ENCODE measurements around the gene ACY1. TPM values are rescaled to one million over a fixed set of nuclear protein-coding genes. Genes with fewer than 3 reads are reported as not detected.

ACY1 gene
- total RNA-seq, 4 donors from 2014 or later: 165 to 426 (median 250) TPM

DNA sequence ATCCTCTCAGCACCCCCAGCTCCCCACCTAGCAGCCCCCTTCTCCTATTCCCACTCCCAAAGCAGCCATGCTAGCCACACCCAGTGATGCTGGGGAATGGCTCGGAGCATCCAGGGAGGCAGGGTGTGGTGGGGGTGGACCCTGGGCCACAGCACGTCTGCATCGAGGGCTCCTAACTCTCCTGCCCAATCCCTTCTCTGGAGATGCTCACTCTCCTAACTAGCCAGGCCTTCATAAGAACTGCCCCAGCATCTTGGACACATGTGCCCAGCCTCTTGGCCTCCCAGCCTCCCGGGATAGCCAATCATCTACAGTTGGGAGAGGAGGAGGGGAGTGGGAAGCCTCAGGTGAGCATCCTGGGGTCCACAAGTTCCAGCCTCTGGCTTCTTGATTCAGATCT lies 18.8 kb upstream of the ACY1 start:
- in situ Hi-C loops (cut with MboI; ENCODE audit: low pct_ligation_motif_present in 1 of 4, low pct_unique_long_range_greater_than_20kb in 1 of 4, low sequenced_read_pairs in 3 of 4) (no loop called here), intact Hi-C loops (cut with DNase I; ENCODE audit: low total_unique reads) (no loop called here)
- no peak overlapping the region for H3K4me3 ChIP-seq
- WGBS, 2 donors (ENCODE audit: low coverage in 1 of 2): 80% methylated on average over 4 of the region's 4 CpGs; no CpG with 5 or more reads in 1 of the 2 donors
- TF ChIP-seq POLR2A (IDR thresholded peaks at IDR 0.05) (no peak), POLR2AphosphoS5 (IDR thresholded peaks at IDR 0.05) (no peak), EP300 (IDR thresholded peaks at IDR 0.05; ENCODE audit: low read depth) (no peak)
- TF ChIP-seq, protein P1, sequence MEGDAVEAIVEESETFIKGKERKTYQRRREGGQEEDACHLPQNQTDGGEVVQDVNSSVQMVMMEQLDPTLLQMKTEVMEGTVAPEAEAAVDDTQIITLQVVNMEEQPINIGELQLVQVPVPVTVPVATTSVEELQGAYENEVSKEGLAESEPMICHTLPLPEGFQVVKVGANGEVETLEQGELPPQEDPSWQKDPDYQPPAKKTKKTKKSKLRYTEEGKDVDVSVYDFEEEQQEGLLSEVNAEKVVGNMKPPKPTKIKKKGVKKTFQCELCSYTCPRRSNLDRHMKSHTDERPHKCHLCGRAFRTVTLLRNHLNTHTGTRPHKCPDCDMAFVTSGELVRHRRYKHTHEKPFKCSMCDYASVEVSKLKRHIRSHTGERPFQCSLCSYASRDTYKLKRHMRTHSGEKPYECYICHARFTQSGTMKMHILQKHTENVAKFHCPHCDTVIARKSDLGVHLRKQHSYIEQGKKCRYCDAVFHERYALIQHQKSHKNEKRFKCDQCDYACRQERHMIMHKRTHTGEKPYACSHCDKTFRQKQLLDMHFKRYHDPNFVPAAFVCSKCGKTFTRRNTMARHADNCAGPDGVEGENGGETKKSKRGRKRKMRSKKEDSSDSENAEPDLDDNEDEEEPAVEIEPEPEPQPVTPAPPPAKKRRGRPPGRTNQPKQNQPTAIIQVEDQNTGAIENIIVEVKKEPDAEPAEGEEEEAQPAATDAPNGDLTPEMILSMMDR (IDR thresholded peaks at IDR 0.05): no peak
- no peak overlapping the region for H3K27ac ChIP-seq
- H3K36me3 ChIP-seq: no peaks in the 10 kb centered on the region
- peaks cover 9 to 35% (median 24%) of the 10 kb centered on the region in 4 donors for H3K4me1 ChIP-seq
- no peaks in the 10 kb centered on the region for H3K27me3 ChIP-seq
- DNase-seq: no peak
- no peaks in the 10 kb centered on the region for H3K9me3 ChIP-seq

GRCh38 chr3:51966016-51966415 lies 17.3 kb upstream of the ACY1 start:
- Histone ChIP-seq H3K27me3 (no peaks in the 10 kb centered on the region), H3K9me3 (no peaks in the 10 kb centered on the region), H3K4me3 (no peak overlapping the region), H3K4me1 (peaks cover 9 to 39% (median 24%) of the 10 kb centered on the region in 4 donors), H3K36me3 (no peaks in the 10 kb centered on the region), H3K27ac (peak overlapping the region in 3 of 4 donors; percentile 90 to 97 (median 95))
- in situ Hi-C loops (cut with MboI; ENCODE audit: low pct_ligation_motif_present in 1 of 4, low pct_unique_long_range_greater_than_20kb in 1 of 4, low sequenced_read_pairs in 3 of 4) (no loop called here), intact Hi-C loops (cut with DNase I; ENCODE audit: low total_unique reads) (no loop called here)
- no peak for DNase-seq
- WGBS, 2 donors (ENCODE audit: low coverage in 1 of 2): 63% methylated on average over 2 of the region's 2 CpGs; no CpG with 5 or more reads in 1 of the 2 donors
- TF ChIP-seq EP300 (IDR thresholded peaks at IDR 0.05; ENCODE audit: low read depth): no peak
- TF ChIP-seq POLR2AphosphoS5 (IDR thresholded peaks at IDR 0.05): no peak
- no peak for TF ChIP-seq POLR2A (IDR thresholded peaks at IDR 0.05)
- TF ChIP-seq, protein P1 (IDR thresholded peaks at IDR 0.05): no peak

DNA sequence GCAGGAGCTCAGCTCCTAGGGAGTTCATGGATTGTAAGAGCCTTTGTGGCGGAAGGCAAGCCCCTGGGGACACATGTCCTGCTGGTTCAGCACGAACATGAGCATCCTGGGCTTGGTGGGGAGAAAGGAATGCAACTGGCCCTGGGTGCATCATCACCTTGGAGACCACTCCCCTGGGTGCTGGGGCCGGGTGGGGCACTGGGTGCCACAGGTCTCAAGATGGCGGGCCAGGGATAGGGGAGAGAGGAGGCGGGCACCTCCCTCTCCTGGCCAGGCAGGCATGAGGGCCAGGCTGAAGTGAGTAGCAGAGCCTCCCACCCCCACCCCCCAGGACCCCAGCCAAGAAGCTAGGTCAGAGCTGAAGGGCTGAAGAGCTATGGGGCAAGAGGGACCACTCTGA lies 16.8 kb upstream of the ACY1 start:
- Histone ChIP-seq H3K27me3 (no peaks in the 10 kb centered on the region), H3K4me3 (peak overlapping the region; percentile 41 to 97 (median 80)), H3K4me1 (peaks cover 9 to 41% (median 25%) of the 10 kb centered on the region in 4 donors), H3K36me3 (no peaks in the 10 kb centered on the region), H3K9me3 (no peaks in the 10 kb centered on the region), H3K27ac (peak overlapping the region; percentile 90 to 97 (median 94))
- TF ChIP-seq POLR2AphosphoS5 (IDR thresholded peaks at IDR 0.05): no peak
- no peak for TF ChIP-seq POLR2A (IDR thresholded peaks at IDR 0.05)
- no peak for TF ChIP-seq EP300 (IDR thresholded peaks at IDR 0.05; ENCODE audit: low read depth)
- TF ChIP-seq, protein P1 (IDR thresholded peaks at IDR 0.05): no peak
- WGBS, 2 donors (ENCODE audit: low coverage in 1 of 2): 56% methylated on average over 5 of the region's 5 CpGs; no CpG with 5 or more reads in 1 of the 2 donors
- intact Hi-C loops (cut with DNase I; ENCODE audit: low total_unique reads): no loop called here
- in situ Hi-C loops (cut with MboI; ENCODE audit: low pct_ligation_motif_present in 1 of 4, low pct_unique_long_range_greater_than_20kb in 1 of 4, low sequenced_read_pairs in 3 of 4): no loop called here
- no peak for DNase-seq

DNA sequence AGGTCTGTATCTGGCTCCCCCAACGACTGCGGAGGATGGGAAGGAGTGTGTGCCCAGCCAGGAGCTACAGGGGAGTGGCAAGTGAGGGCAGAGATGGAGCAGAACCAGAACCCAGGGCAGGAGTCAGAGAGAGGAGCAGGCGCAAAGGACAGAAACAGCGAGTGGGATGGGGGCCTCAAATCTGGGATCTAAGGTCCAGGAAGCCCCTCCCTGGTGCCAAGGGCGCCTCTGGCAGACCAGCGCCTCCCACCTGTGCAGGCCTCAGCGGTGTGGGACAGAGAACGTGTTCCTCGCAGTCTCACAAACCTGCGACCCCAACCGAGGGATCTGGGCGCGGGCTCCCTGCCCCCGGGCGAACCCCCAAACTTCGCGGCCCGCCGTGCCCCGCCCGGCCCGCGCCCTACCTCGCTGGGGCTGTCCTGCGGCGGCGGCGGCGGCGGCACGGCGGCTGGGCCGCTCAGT lies 16.4 kb upstream of the ACY1 start:
- Histone ChIP-seq H3K4me3 (peak overlapping the region; percentile 41 to 97 (median 80)), H3K4me1 (peaks cover 9 to 41% (median 26%) of the 10 kb centered on the region in 4 donors), H3K27me3 (no peaks in the 10 kb centered on the region), H3K27ac (peak overlapping the region; percentile 90 to 97 (median 94)), H3K36me3 (no peaks in the 10 kb centered on the region), H3K9me3 (no peaks in the 10 kb centered on the region)
- TF ChIP-seq POLR2AphosphoS5 (IDR thresholded peaks at IDR 0.05): no peak
- TF ChIP-seq, protein P1 (IDR thresholded peaks at IDR 0.05): no peak
- no peak for TF ChIP-seq POLR2A (IDR thresholded peaks at IDR 0.05)
- no peak for TF ChIP-seq EP300 (IDR thresholded peaks at IDR 0.05; ENCODE audit: low read depth)
- intact Hi-C loops (cut with DNase I; ENCODE audit: low total_unique reads): no loop called here
- in situ Hi-C loops (cut with MboI; ENCODE audit: low pct_ligation_motif_present in 1 of 4, low pct_unique_long_range_greater_than_20kb in 1 of 4, low sequenced_read_pairs in 3 of 4): no loop called here
- WGBS, 2 donors (ENCODE audit: low coverage in 1 of 2): 15 to 80% methylated on average over 1 to 8 of the region's 33 CpGs
- no peak for DNase-seq
